ENCODE measurements around the gene TMEM87B. TPM values are rescaled to one million over a fixed set of nuclear protein-coding genes. Genes with fewer than 3 reads are reported as not detected.
"Not testable (repeated sequence)": the region's sequence is repeated elsewhere in the genome, so short reads cannot be mapped to it uniquely, and the experiment has no call there.

The TMEM87B gene
- total RNA-seq, 2 donors from 2014 or later, result 26.1 to 35.3 TPM

DNA sequence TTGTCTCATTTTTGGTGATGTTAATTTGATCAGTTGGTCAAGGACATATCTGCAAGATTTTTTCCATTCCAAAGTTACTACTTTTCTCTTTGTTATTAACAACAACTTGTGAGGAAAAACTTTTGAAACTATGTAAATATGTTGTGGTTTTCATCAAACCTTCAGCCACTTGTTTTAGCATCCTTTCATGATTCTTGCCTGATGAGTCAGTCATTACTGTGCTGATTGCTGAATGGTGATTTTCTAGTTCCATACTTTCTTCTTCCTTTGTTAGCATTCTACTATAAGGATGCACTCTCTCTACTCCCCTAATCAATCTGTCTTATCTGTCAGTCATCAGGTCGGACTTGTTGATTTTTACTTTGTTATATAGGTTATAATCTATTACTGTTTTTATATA, 10.9 kb downstream of the TMEM87B start:
- Histone ChIP-seq H3K36me3 (peaks cover 20% of the 10 kb centered on the region), H3K27ac (no peak overlapping the region), H3K4me3 (no peak overlapping the region), H3K4me1 (ENCODE audit: control insufficient read depth in 1 of 2, low read depth in 2 of 2) (no peaks in the 10 kb centered on the region), H3K9me3 (no peaks in the 10 kb centered on the region), H3K27me3 (replicated peaks; ENCODE audit: insufficient read depth) (no peaks in the 10 kb centered on the region)
- no peak for DNase-seq (ENCODE audit: low spot score)
- ATAC-seq (ENCODE audit: insufficient number of reproducible peaks, low FRiP score, low read depth), result no peak
- TF ChIP-seq, protein P1, sequence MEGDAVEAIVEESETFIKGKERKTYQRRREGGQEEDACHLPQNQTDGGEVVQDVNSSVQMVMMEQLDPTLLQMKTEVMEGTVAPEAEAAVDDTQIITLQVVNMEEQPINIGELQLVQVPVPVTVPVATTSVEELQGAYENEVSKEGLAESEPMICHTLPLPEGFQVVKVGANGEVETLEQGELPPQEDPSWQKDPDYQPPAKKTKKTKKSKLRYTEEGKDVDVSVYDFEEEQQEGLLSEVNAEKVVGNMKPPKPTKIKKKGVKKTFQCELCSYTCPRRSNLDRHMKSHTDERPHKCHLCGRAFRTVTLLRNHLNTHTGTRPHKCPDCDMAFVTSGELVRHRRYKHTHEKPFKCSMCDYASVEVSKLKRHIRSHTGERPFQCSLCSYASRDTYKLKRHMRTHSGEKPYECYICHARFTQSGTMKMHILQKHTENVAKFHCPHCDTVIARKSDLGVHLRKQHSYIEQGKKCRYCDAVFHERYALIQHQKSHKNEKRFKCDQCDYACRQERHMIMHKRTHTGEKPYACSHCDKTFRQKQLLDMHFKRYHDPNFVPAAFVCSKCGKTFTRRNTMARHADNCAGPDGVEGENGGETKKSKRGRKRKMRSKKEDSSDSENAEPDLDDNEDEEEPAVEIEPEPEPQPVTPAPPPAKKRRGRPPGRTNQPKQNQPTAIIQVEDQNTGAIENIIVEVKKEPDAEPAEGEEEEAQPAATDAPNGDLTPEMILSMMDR (IDR thresholded peaks at IDR 0.05), result no peak

DNA sequence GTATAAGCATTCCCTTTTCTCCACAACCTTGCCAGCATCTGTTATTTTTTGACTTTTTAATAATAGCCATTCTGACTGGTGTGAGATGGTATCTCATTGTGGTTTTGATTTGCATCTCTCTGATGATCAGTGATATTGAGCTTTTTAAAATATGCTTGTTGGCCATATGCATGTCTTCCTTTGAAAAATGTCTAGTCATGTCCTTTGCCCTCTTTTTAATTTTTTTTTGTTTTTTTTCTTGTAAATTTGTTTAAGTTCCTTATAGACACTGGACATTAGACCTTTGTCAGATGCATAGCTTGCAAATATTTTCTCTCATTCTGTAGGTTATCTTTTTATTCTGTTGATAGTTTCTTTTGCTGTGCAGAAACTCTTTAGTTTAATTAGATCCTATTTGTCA, 14.7 kb downstream of the TMEM87B start:
- not testable (repeated sequence) for ATAC-seq (ENCODE audit: insufficient number of reproducible peaks, low FRiP score, low read depth); H3K4me3 ChIP-seq; H3K9me3 ChIP-seq; H3K4me1 ChIP-seq (ENCODE audit: control insufficient read depth in 1 of 2, low read depth in 2 of 2); H3K27ac ChIP-seq; H3K27me3 ChIP-seq (replicated peaks; ENCODE audit: insufficient read depth); DNase-seq (ENCODE audit: low spot score)
- peaks cover 10% of the 10 kb centered on the region for H3K36me3 ChIP-seq

DNA sequence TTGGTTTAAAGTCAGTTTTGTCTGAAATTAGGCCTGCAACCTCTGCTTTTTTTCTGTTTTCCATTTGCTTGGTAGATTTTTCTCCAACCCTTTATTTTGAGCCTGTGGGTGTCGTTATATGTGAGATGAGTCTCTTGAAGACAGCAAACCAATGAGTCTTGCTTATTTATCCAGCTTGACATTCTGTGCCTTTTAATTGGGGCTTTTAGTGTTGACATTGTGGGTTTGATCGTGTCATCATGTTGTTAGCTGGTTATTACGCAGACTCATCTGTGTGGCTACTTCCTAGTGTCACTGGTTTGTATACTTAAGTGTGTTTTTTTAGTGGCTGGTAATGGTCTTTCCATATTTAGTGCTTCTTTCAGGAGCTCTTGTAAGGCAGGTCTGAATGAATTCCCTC, 18.8 kb downstream of the TMEM87B start:
- H3K27ac ChIP-seq, result no peak overlapping the region
- DNase-seq (ENCODE audit: low spot score) (no peak), ATAC-seq (ENCODE audit: insufficient number of reproducible peaks, low FRiP score, low read depth) (no peak)
- no peak overlapping the region for H3K4me3 ChIP-seq
- H3K36me3 ChIP-seq, result peaks cover 4% of the 10 kb centered on the region
- H3K4me1 ChIP-seq (ENCODE audit: control insufficient read depth in 1 of 2, low read depth in 2 of 2), result no peaks in the 10 kb centered on the region
- H3K27me3 ChIP-seq (replicated peaks; ENCODE audit: insufficient read depth), result no peaks in the 10 kb centered on the region
- no peaks in the 10 kb centered on the region for H3K9me3 ChIP-seq
- TF ChIP-seq, protein P1 (IDR thresholded peaks at IDR 0.05), result no peak

DNA sequence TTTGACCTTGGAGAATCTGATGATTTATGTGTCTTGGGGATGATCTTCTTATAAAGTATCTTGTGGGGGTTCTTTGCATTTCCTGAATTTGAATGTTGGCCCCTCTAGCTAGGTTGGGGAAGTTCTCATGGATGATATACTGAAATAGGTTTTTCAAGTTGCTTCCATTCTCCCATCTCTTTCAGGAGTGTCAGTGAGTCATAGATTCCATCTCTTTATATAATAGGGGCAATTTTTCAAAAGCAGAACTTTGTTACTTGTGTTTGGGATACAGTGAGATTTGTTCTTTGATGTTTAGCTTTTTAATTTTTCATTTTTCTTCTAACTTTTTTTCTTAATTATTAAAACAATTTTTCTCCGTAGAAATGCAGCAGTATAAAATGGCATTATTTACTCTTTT, 19.4 kb downstream of the TMEM87B start:
- Histone ChIP-seq H3K27me3 (replicated peaks; ENCODE audit: insufficient read depth) (no peaks in the 10 kb centered on the region), H3K27ac (no peak overlapping the region), H3K4me1 (ENCODE audit: control insufficient read depth in 1 of 2, low read depth in 2 of 2) (no peaks in the 10 kb centered on the region), H3K36me3 (peaks cover 4% of the 10 kb centered on the region), H3K4me3 (no peak overlapping the region), H3K9me3 (no peaks in the 10 kb centered on the region)
- DNase-seq (ENCODE audit: low spot score) (no peak), ATAC-seq (ENCODE audit: insufficient number of reproducible peaks, low FRiP score, low read depth) (no peak)
- TF ChIP-seq, protein P1 (IDR thresholded peaks at IDR 0.05), result no peak

DNA sequence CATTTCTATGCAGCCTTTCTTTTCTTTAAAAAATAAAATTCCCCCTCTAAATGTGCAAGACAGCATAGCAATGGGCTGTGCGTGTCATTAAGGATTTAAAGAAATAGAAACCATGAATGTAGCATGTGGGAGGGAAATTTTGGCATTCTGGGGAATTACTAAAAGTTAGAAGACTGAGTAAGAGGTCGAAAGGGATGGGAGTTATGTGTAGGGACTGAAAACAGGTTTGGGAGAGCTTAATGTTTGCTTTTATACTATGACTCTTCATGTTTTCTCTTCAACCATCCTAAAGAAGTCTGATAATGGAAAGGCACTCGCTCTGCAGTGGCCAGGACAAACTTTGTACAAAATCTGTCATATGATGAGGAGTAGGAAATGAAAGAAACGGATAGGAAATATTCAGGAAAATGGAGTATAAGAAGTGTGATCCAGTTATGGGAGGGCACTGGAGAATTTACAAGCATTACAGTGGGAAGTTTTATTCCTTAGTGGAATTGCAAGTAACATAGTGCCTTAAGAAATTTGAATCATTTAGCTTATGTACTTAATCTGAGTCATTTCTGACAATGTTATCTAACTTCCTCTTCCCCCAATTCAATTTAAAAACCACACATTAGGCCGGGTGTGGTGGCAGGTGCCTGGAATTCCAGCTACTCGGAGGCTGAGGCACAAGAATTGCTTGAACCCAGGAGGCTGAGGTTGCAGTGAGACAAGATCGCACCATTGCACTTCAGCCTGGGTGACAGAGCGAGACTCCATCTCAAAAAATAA, 20.6 kb downstream of the TMEM87B start:
- ATAC-seq (ENCODE audit: insufficient number of reproducible peaks, low FRiP score, low read depth) (no peak), DNase-seq (ENCODE audit: low spot score) (no peak)
- no peak overlapping the region for H3K4me3 ChIP-seq
- H3K4me1 ChIP-seq (ENCODE audit: control insufficient read depth in 1 of 2, low read depth in 2 of 2), result no peaks in the 10 kb centered on the region
- H3K27ac ChIP-seq, result no peak overlapping the region
- TF ChIP-seq, protein P1 (IDR thresholded peaks at IDR 0.05), result no peak
- peaks cover 4% of the 10 kb centered on the region for H3K36me3 ChIP-seq
- no peaks in the 10 kb centered on the region for H3K9me3 ChIP-seq
- H3K27me3 ChIP-seq (replicated peaks; ENCODE audit: insufficient read depth), result no peaks in the 10 kb centered on the region

DNA sequence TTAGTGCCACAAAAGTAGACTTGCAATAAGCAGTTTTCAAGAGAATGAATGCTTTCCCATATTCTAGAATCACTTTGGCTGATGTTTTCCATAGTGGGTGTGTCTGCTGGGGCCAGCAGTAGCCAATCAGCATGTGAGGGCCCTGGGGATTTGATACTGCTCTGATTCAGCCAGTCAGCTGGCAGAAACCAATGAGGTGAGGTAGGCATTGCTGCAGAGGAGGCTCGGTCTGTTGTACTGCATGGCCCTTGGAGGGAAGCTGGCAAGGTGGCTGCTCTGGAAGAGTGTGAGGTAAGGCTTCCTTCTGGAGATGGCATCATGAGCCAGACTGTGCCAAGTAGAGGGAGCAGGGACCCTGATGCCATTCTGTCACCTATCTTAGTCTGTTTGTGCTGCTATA, 22.7 kb downstream of the TMEM87B start:
- Histone ChIP-seq H3K27me3 (replicated peaks; ENCODE audit: insufficient read depth) (no peaks in the 10 kb centered on the region), H3K36me3 (peaks cover 18% of the 10 kb centered on the region), H3K4me3 (no peak overlapping the region), H3K4me1 (ENCODE audit: control insufficient read depth in 1 of 2, low read depth in 2 of 2) (no peaks in the 10 kb centered on the region), H3K27ac (no peak overlapping the region), H3K9me3 (no peaks in the 10 kb centered on the region)
- DNase-seq (ENCODE audit: low spot score), result no peak
- no peak for ATAC-seq (ENCODE audit: insufficient number of reproducible peaks, low FRiP score, low read depth)
- TF ChIP-seq, protein P1 (IDR thresholded peaks at IDR 0.05), result no peak

Data from thoracic aorta (tissue), 2 donors.